ENCODE data around the gene NRL. TPM values are rescaled to one million over a fixed set of nuclear protein-coding genes. Genes with fewer than 3 reads are reported as not detected.
"Not testable (repeated sequence)": the region's sequence is repeated elsewhere in the genome, so short reads cannot be mapped to it uniquely, and the experiment has no call there.

Gene NRL
- total RNA-seq, 1 donor: 0.86 TPM

DNA sequence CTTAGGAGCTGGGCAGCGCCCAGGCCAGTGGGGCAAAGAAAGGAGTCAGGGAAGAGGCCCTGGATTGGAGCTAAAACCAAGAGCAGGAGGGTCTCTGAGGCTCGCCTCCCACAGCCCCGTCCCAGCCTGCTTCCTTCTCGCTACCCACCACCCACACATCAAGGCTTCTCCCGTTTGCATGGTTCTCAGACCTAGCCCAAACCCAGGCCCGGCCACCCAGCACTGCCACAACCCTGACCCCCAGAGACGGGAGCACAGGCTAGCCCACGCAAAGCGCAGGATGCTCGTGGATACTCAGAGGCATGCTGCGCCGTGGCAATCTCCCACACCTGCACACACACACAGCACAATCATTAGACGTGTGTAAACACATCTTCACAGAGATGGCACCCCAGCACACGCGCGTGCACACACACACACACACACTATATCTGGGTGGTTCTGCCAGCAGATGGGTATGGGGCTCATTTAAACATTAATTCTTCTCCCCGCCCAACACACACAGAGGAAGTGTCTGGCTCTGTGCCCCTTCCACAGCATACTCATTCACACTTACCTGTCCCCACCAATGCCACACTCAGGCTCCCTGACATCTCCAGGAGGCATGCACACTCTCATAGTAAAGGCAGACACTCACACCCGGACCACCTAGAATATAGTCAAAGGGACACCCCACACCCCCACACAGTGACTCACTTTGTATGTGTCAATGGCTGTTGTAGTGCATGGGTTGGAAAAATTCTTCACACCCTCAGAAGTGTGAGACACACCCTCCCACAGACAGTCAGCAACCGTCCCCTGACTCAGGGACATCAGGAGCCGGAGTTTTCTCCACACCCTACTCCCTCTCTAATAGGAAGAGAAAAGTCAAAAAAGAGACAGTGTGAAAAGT, 61.8 kb downstream of the NRL start:
- no peak for DNase-seq (ENCODE audit: low read depth)
- TF ChIP-seq, protein P1, sequence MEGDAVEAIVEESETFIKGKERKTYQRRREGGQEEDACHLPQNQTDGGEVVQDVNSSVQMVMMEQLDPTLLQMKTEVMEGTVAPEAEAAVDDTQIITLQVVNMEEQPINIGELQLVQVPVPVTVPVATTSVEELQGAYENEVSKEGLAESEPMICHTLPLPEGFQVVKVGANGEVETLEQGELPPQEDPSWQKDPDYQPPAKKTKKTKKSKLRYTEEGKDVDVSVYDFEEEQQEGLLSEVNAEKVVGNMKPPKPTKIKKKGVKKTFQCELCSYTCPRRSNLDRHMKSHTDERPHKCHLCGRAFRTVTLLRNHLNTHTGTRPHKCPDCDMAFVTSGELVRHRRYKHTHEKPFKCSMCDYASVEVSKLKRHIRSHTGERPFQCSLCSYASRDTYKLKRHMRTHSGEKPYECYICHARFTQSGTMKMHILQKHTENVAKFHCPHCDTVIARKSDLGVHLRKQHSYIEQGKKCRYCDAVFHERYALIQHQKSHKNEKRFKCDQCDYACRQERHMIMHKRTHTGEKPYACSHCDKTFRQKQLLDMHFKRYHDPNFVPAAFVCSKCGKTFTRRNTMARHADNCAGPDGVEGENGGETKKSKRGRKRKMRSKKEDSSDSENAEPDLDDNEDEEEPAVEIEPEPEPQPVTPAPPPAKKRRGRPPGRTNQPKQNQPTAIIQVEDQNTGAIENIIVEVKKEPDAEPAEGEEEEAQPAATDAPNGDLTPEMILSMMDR (IDR thresholded peaks at IDR 0.05; ENCODE audit: insufficient read depth, low read depth, low read length): no peak
- H3K4me3 ChIP-seq (ENCODE audit: low read depth, low read length): no peak overlapping the region

- TF ChIP-seq, protein P1 (IDR thresholded peaks at IDR 0.05; ENCODE audit: insufficient read depth, low read depth, low read length): no peak
- DNase-seq (ENCODE audit: low read depth): peak; percentile 28
- H3K4me3 ChIP-seq (ENCODE audit: low read depth, low read length): peak within 1 kb of the TSS; percentile 59
Measured at GRCh38 chr14:24051789-24052655, 62.7 kb downstream of the NRL start, which contains the start of gene CARMIL3. CARMIL3 (plus strand) TSS chr14:24052009; CDS start chr14:24052154, 145 bp downstream.

DNA sequence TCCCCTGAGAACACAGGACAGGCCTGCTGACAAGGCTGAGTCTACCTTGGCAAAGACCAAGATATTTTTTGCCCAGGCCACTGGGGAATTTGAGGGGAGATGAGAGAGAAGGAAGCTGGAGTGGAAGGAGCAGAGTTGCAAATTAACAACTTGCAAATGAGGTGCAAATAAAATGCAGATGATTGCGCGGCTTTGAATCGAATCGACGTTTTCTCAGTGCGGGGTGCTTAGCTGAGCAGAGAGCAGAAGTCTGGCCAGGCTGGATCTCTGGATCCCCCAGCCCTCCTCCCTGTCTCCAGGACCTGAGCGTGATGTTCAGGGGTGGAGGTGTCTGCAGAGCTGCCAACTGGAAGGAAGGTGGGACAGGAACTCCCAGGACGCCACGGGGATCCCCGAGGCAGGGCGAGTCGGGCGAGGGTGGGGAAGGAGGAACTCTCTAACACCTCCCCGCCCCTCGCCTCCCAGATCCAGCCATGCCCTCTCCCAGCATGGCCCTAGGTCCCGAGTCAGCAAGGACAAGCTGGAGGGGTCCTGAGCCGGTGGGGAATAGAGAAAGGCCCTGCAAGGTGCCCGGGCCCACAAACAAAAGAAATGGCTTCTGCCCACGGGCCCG, 63.5 kb downstream of the NRL start:
- TF ChIP-seq, protein P1 (IDR thresholded peaks at IDR 0.05; ENCODE audit: insufficient read depth, low read depth, low read length): no peak
- no peak for DNase-seq (ENCODE audit: low read depth)
- H3K4me3 ChIP-seq (ENCODE audit: low read depth, low read length): peak overlapping the region; percentile 59

GRCh38 chr14:24050753-24051152, 64.0 kb downstream of the NRL start:
- H3K4me3 ChIP-seq (ENCODE audit: low read depth, low read length); DNase-seq (ENCODE audit: low read depth): not testable (repeated sequence)

GRCh38 chr14:24049002-24049401, 65.7 kb downstream of the NRL start:
- DNase-seq (ENCODE audit: low read depth); H3K4me3 ChIP-seq (ENCODE audit: low read depth, low read length): not testable (repeated sequence)

DNA sequence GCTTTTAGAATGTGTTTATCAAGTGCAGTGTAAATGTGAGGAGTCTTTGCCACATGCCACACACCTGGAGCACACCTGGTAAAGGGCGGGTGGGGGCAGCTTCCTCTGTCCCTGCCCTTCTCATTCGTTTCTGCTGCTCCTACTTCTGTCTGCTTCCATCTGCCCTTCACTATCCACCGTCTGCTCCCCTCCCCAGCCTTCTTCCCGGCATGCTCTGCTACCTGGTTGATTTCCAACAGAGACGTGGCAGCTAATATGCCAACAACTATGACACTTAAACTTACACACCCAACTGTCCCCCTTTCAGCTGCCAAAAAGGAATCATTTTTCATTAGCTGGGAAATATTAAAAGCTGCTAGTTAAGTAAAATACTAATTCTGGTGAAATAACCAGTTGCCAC, 72.0 kb downstream of the NRL start:
- TF ChIP-seq, protein P1 (IDR thresholded peaks at IDR 0.05; ENCODE audit: insufficient read depth, low read depth, low read length): no peak
- H3K4me3 ChIP-seq (ENCODE audit: low read depth, low read length): no peak overlapping the region
- DNase-seq (ENCODE audit: low read depth): no peak

- H3K4me3 ChIP-seq (ENCODE audit: low read depth, low read length): no peak overlapping the region
- DNase-seq (ENCODE audit: low read depth): no peak
- TF ChIP-seq, protein P1 (IDR thresholded peaks at IDR 0.05; ENCODE audit: insufficient read depth, low read depth, low read length): no peak
Measured at GRCh38 chr14:24040692-24041091, 74.1 kb downstream of the NRL start.

Measured in fibroblast of villous mesenchyme (primary cell).